ENCODE data around the gene OR5B21. TPM values are rescaled to one million over a fixed set of nuclear protein-coding genes. Genes with fewer than 3 reads are reported as not detected.

Gene OR5B21
- polyA plus RNA-seq, 1 donor from 2014 or later = not detected

DNA sequence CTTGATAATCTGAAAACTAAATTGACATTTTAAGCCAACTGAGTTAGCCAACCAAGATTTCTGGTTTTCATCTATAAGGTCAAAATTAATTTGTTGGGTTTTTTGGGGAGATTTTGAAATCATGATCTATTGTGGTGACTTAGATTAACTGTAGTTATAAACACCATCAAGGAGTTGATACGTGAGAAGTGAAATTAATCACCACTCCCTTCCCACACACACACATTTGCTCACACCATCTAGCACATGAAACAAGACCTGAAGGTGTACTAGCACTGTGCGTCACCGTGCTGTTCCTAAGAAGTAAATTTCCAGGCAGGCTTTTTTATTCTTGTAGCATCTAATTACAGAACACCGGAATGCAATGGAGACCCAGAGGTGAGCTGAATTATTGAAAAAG, 2.1 kb downstream of the OR5B21 start:
- Mint-ChIP-seq H3K4me1 (peaks cover 12 to 20% (median 16%) of the 10 kb centered on the region in 3 donors), H3K36me3 (peaks cover 6% of the 10 kb centered on the region), H3K4me3 (no peak overlapping the region), H3K27ac (no peak overlapping the region), H3K9me3 (no peaks in the 10 kb centered on the region), H3K27me3 (no peaks in the 10 kb centered on the region)

DNA sequence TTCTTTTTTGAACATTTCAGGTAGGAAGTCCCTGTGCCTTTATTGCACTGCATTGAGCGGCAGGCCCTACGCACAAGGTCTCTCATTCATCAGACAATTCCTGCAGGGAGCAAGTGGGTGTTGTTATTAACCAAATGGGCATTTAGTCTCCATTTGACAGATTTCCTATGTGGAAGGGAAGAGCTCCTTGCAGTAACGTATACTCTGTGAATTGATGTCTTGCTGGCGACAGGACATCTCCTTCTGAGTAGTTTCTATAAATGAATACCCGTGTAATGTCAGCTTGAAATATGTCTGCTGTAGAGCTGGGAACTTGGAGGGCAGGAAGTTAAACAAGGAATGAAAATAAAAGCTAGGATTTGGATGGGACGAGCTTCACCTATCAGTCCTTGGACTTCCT, 3.7 kb downstream of the OR5B21 start:
- no peaks in the 10 kb centered on the region for H3K9me3 Mint-ChIP-seq
- no peak overlapping the region for H3K4me3 Mint-ChIP-seq
- peak overlapping the region in 1 of 3 donors; percentile 9 for H3K27ac Mint-ChIP-seq
- peaks cover 12 to 20% (median 16%) of the 10 kb centered on the region in 3 donors for H3K4me1 Mint-ChIP-seq
- H3K27me3 Mint-ChIP-seq = no peaks in the 10 kb centered on the region
- peaks cover 6% of the 10 kb centered on the region for H3K36me3 Mint-ChIP-seq

- Mint-ChIP-seq H3K4me3 (no peak overlapping the region), H3K36me3 (peaks cover 6% of the 10 kb centered on the region), H3K4me1 (peaks cover 12 to 20% (median 16%) of the 10 kb centered on the region in 3 donors), H3K27me3 (no peaks in the 10 kb centered on the region), H3K27ac (peak overlapping the region in 1 of 3 donors; percentile 13), H3K9me3 (no peaks in the 10 kb centered on the region)
Measured at GRCh38 chr11:58503361-58503856, 4.5 kb downstream of the OR5B21 start.

DNA sequence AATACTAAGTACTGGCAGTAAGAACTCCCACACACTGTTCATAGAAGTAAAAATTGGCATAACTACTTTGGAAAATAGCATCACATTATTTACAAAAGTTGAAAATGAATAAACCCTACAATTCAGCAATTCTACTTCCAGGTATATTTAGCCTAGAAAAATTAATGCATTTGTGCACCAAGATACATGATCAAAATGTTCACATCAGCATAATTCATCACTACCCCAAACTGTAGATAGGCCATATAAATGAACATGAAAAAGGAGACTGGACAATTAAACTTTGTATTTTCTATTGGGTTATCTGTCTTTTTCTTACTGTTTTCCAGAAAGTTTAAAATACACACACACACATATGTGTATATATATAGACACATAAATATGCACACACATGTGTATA, 5.9 kb downstream of the OR5B21 start:
- Mint-ChIP-seq H3K27ac (no peak overlapping the region), H3K4me1 (peaks cover 9 to 17% (median 11%) of the 10 kb centered on the region in 3 donors), H3K27me3 (no peaks in the 10 kb centered on the region), H3K9me3 (no peaks in the 10 kb centered on the region), H3K4me3 (no peak overlapping the region), H3K36me3 (peaks cover 2% of the 10 kb centered on the region)

- H3K4me1 Mint-ChIP-seq = peaks cover 2 to 3% (median 3%) of the 10 kb centered on the region in 3 donors
- H3K36me3 Mint-ChIP-seq = peaks cover 2% of the 10 kb centered on the region
- no peak overlapping the region for H3K27ac Mint-ChIP-seq
- H3K27me3 Mint-ChIP-seq = no peaks in the 10 kb centered on the region
- no peak overlapping the region for H3K4me3 Mint-ChIP-seq
- H3K9me3 Mint-ChIP-seq = no peaks in the 10 kb centered on the region
Measured at GRCh38 chr11:58498464-58498863, 9.4 kb downstream of the OR5B21 start.

GRCh38 chr11:58497951-58498350, 10.0 kb downstream of the OR5B21 start:
- Mint-ChIP-seq H3K4me1 (no peaks in the 10 kb centered on the region), H3K27ac (no peak overlapping the region), H3K9me3 (no peaks in the 10 kb centered on the region), H3K36me3 (peaks cover 2% of the 10 kb centered on the region), H3K4me3 (no peak overlapping the region), H3K27me3 (no peaks in the 10 kb centered on the region)

GRCh38 chr11:58495906-58496305, 12.0 kb downstream of the OR5B21 start:
- Mint-ChIP-seq H3K4me1 (no peaks in the 10 kb centered on the region), H3K4me3 (no peak overlapping the region), H3K27ac (peak overlapping the region in 1 of 3 donors; percentile 15), H3K9me3 (no peaks in the 10 kb centered on the region), H3K27me3 (no peaks in the 10 kb centered on the region), H3K36me3 (peaks cover 2% of the 10 kb centered on the region)

GRCh38 chr11:58494101-58494500, 13.8 kb downstream of the OR5B21 start:
- Mint-ChIP-seq H3K27ac (no peak overlapping the region), H3K27me3 (no peaks in the 10 kb centered on the region), H3K4me3 (no peak overlapping the region), H3K9me3 (no peaks in the 10 kb centered on the region), H3K4me1 (no peaks in the 10 kb centered on the region), H3K36me3 (peaks cover 2% of the 10 kb centered on the region)

GRCh38 chr11:58493676-58494075, 14.2 kb downstream of the OR5B21 start:
- H3K27ac Mint-ChIP-seq = no peak overlapping the region
- no peaks in the 10 kb centered on the region for H3K9me3 Mint-ChIP-seq
- H3K4me3 Mint-ChIP-seq = no peak overlapping the region
- H3K36me3 Mint-ChIP-seq = peaks cover 2% of the 10 kb centered on the region
- H3K27me3 Mint-ChIP-seq = no peaks in the 10 kb centered on the region
- H3K4me1 Mint-ChIP-seq = no peaks in the 10 kb centered on the region

DNA sequence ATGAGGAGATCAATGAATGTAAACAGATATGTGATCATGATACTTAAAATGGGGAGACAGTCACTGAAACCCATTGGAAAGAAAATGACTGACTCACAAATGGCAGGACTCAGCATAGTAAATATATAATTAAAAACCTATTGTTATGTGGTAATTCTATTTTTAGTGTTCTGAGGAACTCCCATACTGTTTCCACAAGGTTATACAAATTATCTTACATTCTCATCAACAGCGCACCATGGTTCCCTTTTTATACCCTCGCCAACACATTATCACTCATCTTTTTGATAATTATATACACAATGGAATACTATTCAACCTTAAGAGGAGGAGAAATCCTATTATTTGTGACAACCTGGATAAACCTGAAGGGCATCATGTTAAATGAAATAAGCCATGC, 17.1 kb downstream of the OR5B21 start:
- no peaks in the 10 kb centered on the region for H3K4me1 Mint-ChIP-seq
- no peaks in the 10 kb centered on the region for H3K27me3 Mint-ChIP-seq
- H3K36me3 Mint-ChIP-seq = no peaks in the 10 kb centered on the region
- no peak overlapping the region for H3K27ac Mint-ChIP-seq
- no peaks in the 10 kb centered on the region for H3K9me3 Mint-ChIP-seq
- no peak overlapping the region for H3K4me3 Mint-ChIP-seq

DNA sequence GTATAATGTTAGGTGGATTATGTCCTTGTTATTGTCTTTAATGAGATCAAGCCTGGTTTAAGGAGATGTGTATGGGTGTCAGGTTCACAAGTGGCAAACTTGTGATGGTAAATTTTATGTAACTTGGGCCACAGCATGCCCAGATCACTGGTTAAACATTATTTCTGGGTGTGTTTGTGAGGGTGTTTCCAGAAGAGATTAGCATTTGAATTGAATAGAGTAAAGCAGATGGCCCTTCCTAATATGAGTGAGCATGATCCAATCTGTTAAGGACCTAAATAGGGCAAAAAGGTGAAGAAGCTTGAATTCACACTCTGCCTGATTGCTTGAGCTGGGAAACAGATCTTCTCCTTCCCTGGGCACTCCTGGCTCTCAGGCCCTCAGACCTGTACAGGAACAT, 20.7 kb downstream of the OR5B21 start:
- Mint-ChIP-seq H3K36me3 (no peaks in the 10 kb centered on the region), H3K27ac (no peak overlapping the region), H3K4me1 (no peaks in the 10 kb centered on the region)

GRCh38 chr11:58485961-58486360, 21.9 kb downstream of the OR5B21 start:
- peaks cover 0 to 1% (median 0%) of the 10 kb centered on the region in 3 donors for H3K9me3 Mint-ChIP-seq
- no peak overlapping the region for H3K4me3 Mint-ChIP-seq
- H3K4me1 Mint-ChIP-seq = no peaks in the 10 kb centered on the region
- H3K27ac Mint-ChIP-seq = no peak overlapping the region
- no peaks in the 10 kb centered on the region for H3K36me3 Mint-ChIP-seq
- H3K27me3 Mint-ChIP-seq = no peaks in the 10 kb centered on the region

More for the DNA sequence above, 20.7 kb downstream of the OR5B21 start:
- H3K9me3 Mint-ChIP-seq = no peaks in the 10 kb centered on the region
- no peak overlapping the region for H3K4me3 Mint-ChIP-seq
- no peaks in the 10 kb centered on the region for H3K27me3 Mint-ChIP-seq

DNA sequence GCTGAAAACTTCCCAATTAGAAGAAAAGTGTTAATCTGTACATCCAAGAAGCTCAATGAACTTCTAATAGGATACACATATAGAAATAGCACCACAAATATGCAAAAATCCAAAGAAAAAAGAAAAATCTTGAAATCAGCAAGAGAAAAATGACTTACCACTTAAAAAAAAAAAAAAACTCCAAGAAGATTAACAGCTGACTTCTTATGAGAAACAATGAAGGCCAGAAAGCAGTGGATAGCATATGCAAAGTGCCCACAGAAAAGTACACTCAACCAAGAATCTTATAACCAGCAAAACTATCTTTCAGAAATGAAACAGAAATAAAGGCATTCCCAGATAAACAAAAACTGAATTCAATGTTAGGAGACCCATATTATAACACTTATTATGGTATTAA, 36.0 kb downstream of the OR5B21 start:
- H3K4me1 Mint-ChIP-seq = no peaks in the 10 kb centered on the region
- no peak overlapping the region for H3K27ac Mint-ChIP-seq
- H3K4me3 Mint-ChIP-seq = no peak overlapping the region
- peaks cover 11 to 29% (median 19%) of the 10 kb centered on the region in 3 donors for H3K9me3 Mint-ChIP-seq
- peaks cover 10% of the 10 kb centered on the region for H3K36me3 Mint-ChIP-seq
- peaks cover 5% of the 10 kb centered on the region for H3K27me3 Mint-ChIP-seq

DNA sequence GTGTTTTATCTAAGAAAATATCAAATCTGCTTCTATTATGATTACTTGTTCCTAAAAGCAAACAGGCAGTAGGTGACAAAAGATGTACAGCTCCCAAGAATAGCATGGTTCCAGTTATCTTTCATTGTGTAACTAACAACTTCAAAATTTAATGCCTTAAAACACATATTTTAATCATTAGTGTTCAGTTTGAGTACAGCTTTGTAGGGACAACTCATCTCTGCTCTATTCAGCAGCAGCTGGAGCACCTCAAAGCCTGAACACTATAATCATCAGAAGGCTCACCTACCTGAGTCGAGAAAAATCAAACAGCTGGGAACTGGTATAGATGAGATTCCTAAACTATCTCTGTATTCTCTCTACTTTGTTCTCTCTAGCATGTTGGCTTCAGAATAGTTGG, 41.6 kb downstream of the OR5B21 start:
- Mint-ChIP-seq H3K27me3 (no peaks in the 10 kb centered on the region), H3K27ac (no peak overlapping the region), H3K9me3 (peaks cover 3 to 5% (median 4%) of the 10 kb centered on the region in 3 donors), H3K4me3 (no peak overlapping the region), H3K4me1 (no peaks in the 10 kb centered on the region), H3K36me3 (peaks cover 2% of the 10 kb centered on the region)

GRCh38 chr11:58465690-58466089, 42.2 kb downstream of the OR5B21 start:
- Mint-ChIP-seq H3K27me3 (no peaks in the 10 kb centered on the region), H3K27ac (no peak overlapping the region), H3K4me1 (no peaks in the 10 kb centered on the region), H3K36me3 (peaks cover 2% of the 10 kb centered on the region), H3K9me3 (peaks cover 3 to 5% (median 4%) of the 10 kb centered on the region in 3 donors), H3K4me3 (no peak overlapping the region)

Data from IgD-negative memory B cell (primary cell).